GM18507 (cell line): ENCODE results near the gene HBG1.
"Not testable (repeated sequence)": the region's sequence is repeated elsewhere in the genome, so short reads cannot be mapped to it uniquely, and the experiment has no call there.

ENCODE experiments used
- DNase-seq: peaks from one replicate; pipeline ENCODE4 v3.0.0; 2011; ENCODE audit warnings: low read depth; ENCODE audit not compliant: insufficient read length; ENCODE audit errors: extremely low spot score
- FAIRE-seq: peaks from 2 replicates; lab custom pipeline; 2011; peaks lifted over from hg19 to GRCh38; lab: Jason Lieb, UNC

HBG1 gene

DNA sequence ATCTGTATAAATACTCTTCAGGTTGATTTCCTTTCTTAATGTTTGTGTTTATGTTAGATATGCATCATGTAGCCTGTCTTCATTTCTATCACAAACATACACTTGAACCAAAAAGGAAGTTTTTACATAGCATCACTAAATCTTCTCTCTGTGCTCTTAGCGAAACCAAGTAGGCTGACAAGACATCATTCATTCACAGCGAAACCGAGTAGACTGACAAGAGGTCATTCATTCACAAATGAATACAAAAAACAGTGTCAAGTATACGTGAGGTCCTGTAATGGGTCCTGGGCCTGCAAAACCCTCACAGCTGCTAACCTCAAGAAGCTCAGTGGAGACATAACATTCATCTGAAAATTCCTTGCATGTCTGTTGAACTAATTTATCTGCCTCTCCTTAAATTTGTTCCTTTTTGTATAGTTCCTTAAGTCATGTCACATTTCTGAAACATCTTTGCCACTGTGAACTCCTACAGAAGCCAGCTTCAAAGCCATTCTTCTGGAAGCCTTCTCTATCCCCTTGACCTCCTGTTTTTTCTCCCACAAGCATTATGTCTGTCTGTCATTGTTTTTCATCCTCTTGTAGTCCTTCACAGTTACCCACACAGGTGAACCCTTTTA is 29.9 kb upstream of the HBG1 start:
- FAIRE-seq, result no peak
- DNase-seq, result no peak

GRCh38 chr11:5277807-5278382 is 28.2 kb upstream of the HBG1 start:
- DNase-seq (no peak), FAIRE-seq (no peak)

DNA sequence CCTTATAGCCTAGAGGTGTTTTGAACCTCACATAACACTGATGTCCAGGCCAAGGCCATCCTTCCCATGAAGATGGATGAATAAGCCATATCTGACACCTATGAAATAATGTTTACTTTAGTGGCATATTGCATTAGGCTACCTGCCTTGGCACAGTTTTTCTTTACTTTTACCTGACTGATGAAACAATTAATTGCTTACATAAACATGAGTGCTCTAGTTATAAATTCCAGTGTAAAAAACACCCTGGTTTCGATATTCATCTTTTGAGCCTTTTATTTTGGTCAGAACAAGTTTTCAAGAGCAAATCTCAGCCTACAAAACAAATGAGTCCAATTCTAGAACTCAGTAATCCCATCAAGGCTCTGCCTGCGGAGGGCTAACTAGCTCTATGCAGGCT is 27.0 kb upstream of the HBG1 start:
- FAIRE-seq, result no peak

GRCh38 chr11:5275369-5276110 is 25.9 kb upstream of the HBG1 start:
- no peak for FAIRE-seq
- DNase-seq, result no peak

More for the DNA sequence above, 27.0 kb upstream of the HBG1 start:
- DNase-seq, result no peak

- DNase-seq, result no peak
- no peak for FAIRE-seq
Observed at GRCh38 chr11:5274395-5274794, 24.7 kb upstream of the HBG1 start.

GRCh38 chr11:5272395-5273017 is 22.8 kb upstream of the HBG1 start:
- DNase-seq, result no peak
- no peak for FAIRE-seq

DNA sequence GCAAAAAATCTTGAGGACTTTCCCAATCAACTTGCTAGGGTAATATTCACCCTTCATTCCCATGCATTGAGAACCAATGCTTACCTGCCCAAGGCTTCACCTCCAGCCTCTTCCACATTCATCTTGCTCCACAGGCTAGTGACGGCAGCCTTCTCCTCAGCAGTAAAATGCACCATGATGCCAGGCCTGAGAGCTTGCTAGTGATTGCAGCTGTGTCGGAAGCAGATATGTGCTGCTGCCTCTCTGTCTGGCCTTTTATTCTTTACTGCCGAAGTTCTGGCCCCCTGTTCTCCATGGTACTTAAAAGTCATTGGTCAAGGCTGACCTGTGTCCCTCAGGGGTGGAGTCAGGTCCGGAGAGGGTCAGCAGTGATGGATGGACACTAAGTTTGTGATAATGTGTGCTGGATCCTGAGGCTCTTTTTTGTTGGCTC is 20.1 kb upstream of the HBG1 start, which contains the start of gene HBE1:
Gene HBE1, minus strand, starts transcription at position 231 of the 433 bp plus-strand sequence. Its CDS starts 55 bp downstream, at position 176.
- no peak for FAIRE-seq
- DNase-seq, result no peak

GRCh38 chr11:5267033-5267563 is 17.4 kb upstream of the HBG1 start:
- FAIRE-seq (no peak), DNase-seq (no peak)

DNA sequence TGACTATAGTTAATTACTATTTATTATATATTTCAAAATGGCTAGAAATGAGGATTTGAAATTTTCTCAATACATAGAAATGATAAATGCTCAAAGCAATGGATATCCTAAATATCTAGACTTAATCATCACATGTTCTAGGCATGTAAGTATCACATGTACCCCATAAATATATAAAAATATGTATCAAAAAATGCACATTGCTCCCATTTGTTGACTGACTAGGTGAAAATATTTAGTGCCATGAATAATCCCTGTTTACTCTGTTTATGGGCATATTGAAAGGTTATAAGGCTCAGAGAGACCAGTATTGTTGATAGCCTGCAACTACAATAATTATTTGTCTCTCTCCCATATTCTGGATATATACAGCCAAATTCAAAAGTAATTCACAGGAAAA is 17.0 kb upstream of the HBG1 start:
- no peak for DNase-seq
- FAIRE-seq, result no peak

- DNase-seq (no peak), FAIRE-seq (no peak)
Observed at GRCh38 chr11:5265832-5266231, 16.2 kb upstream of the HBG1 start.

DNA sequence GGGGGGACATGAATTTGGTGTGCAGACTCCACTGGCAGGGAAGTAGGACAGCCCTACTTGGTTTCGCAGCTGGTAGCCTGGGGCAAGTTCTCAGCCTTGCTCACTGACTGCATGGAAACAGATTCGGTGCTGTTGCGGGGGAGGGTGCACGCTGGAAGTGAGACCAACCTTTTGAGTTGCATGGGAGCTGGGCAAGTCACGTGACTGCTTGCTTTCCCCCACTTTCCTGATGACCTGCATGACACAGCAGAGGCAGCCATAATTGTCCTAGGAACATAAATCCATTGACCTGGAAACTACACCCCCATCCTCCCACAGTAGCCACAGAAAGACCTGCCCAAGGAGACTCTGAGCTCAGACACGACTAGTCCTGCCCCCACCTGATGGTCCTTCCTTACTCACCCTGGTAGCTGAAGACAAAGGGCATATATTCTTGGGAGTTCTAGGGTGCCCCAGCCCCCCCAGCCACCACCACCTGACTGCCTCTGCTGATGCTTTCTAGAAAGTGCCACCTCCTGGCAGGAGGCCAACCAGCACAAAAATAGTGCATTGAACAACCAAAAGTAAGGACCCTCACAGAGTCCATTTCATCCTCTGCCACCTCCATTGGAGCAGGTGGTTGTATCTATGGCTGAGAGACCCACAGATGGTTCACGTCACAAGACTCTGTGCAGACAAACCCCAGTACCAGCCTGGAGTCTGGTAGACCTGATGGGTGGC is 9.0 kb upstream of the HBG1 start:
- no peak for DNase-seq
- FAIRE-seq, result no peak

DNA sequence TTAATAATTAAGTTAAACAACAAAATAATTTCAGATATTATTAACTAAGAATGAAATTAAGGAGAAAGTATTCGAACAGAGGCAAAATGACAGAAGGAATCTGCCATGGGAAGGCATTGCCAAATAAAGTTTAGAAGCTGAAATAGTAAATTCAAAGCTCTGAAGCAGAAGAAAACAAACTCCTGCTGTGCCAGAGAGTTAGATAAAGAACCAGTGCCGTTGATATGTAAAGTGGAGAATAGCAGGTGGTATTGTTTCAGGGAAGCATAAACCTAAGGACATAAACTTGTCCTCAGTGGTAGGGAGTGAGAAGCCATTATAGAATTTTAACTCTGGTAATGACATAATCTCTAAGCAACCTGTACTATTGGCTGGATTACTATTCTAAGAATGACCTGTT is 7.6 kb upstream of the HBG1 start:
- no peak for FAIRE-seq
- no peak for DNase-seq

- FAIRE-seq, DNase-seq: not testable (repeated sequence)
Observed at GRCh38 chr11:5254646-5255413, 5.2 kb upstream of the HBG1 start, which contains the start of gene HBG2. HBG2 (minus strand) TSS chr11:5254781; CDS start chr11:5254728, 53 bp downstream.

GRCh38 chr11:5254023-5254422 is 4.4 kb upstream of the HBG1 start:
- not testable (repeated sequence) for FAIRE-seq, DNase-seq

GRCh38 chr11:5253440-5253839 is 3.8 kb upstream of the HBG1 start:
- DNase-seq, FAIRE-seq: not testable (repeated sequence)

DNA sequence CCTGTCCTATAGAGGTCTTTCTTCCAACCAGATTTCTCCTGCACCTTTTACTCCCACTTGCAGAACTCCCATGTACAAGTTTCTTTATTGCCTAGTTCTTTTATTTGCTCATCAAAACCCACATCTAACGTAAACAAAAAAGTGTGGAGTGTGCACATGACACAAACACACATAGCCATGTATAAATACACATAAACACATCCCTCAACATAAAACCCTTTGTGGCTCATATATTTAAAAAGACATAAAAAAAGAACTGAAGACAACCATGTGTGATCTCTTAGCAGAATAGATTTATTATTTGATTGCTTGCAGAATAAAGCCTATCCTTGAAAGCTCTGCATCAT is 3.2 kb upstream of the HBG1 start:
- FAIRE-seq (no peak), DNase-seq (no peak)

DNA sequence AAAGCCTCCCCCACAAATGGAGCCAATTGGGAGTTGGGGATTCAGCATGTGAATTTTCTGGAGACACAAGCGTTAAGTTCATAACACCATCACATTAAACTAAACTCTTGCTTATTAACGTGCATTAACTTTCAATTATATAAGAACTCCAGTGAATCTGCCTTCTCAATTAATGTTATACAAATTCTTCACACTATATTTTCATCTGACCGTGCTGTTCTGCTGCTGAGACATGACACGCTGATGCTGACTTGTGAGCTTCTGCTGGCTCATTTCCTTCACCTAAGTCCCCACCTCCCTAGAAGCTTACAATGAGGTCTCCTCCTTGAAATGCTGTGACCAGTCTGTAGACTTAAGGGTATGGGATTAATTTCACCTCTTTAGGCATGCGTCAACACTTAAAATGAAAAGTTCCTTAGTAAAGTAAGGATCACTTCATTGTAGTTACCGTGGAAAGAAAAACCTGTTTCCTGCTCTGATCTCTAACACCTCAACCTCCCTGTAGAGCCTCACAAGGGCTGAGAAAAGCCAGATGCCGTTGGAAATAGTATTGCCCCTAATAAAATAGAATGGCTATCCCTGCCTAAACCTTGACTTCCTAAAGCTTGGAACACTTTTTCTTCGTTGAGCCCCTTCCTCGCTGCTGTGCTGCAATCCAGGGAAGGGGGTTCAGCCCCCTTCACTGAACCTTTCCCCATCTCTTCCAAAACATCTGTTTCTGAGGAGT is 2.7 kb upstream of the HBG1 start:
- no peak for DNase-seq
- FAIRE-seq, result no peak

DNA sequence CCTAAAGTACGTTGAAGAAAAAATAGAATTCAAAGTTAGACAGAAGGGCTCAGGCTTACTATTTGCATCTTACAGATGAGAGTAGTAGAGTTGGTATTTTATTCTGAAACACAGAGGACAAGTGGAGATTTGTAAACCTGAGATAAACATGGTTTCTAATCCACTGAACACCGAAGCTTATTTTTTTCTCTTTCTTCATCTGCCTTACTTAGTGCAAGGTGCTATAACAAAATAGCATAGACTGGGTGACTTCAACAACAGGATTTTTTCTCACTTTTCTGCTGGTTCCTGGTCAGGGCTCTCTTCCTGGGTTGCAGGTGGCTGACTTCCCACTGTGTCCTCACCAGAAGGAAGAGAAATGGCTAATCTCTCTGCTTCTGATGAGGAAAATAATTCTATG is 2.1 kb upstream of the HBG1 start:
- FAIRE-seq (no peak), DNase-seq (no peak)
